Activated CD4-positive, CD25-positive, alpha-beta regulatory T cell treated with anti-CD3 and anti-CD28 coated beads, Interleukin-2, amount 50 U/mL, for 72 hours (primary cell): ENCODE data around the gene INSIG1.

Experiments
- DNase-seq: peaks from one replicate; pipeline ENCODE4 v3.0.0; 2021

INSIG1 gene

GRCh38 chr7:155305231-155305904 lies 7.7 kb downstream of the INSIG1 start:
- DNase-seq: no peak

- DNase-seq: no peak
Observed at GRCh38 chr7:155306673-155307470, 9.2 kb downstream of the INSIG1 start.

GRCh38 chr7:155308330-155309020 lies 10.8 kb downstream of the INSIG1 start:
- no peak for DNase-seq

GRCh38 chr7:155309021-155309338 lies 11.3 kb downstream of the INSIG1 start:
- no peak for DNase-seq

- DNase-seq: no peak
Observed at GRCh38 chr7:155310425-155311114, 12.9 kb downstream of the INSIG1 start.

GRCh38 chr7:155311826-155312537 lies 14.3 kb downstream of the INSIG1 start:
- DNase-seq: no peak

GRCh38 chr7:155312633-155313032 lies 15.0 kb downstream of the INSIG1 start:
- no peak for DNase-seq

GRCh38 chr7:155313096-155313495 lies 15.4 kb downstream of the INSIG1 start:
- DNase-seq: no peak

GRCh38 chr7:155315977-155316376 lies 18.3 kb downstream of the INSIG1 start:
- no peak for DNase-seq

- DNase-seq: no peak
Observed at GRCh38 chr7:155316427-155317113, 18.9 kb downstream of the INSIG1 start.

- DNase-seq: no peak
Observed at GRCh38 chr7:155317114-155317434, 19.4 kb downstream of the INSIG1 start.

GRCh38 chr7:155318245-155318644 lies 20.6 kb downstream of the INSIG1 start:
- no peak for DNase-seq

GRCh38 chr7:155322530-155322929 lies 24.9 kb downstream of the INSIG1 start:
- no peak for DNase-seq

- no peak for DNase-seq
Observed at GRCh38 chr7:155323001-155323638, 25.4 kb downstream of the INSIG1 start.

- DNase-seq: no peak
Observed at GRCh38 chr7:155324012-155324917, 26.6 kb downstream of the INSIG1 start.

- no peak for DNase-seq
Observed at GRCh38 chr7:155324918-155325235, 27.2 kb downstream of the INSIG1 start.

GRCh38 chr7:155326385-155326784 lies 28.7 kb downstream of the INSIG1 start:
- DNase-seq: no peak

- no peak for DNase-seq
Observed at GRCh38 chr7:155327590-155328320, 30.1 kb downstream of the INSIG1 start.

- DNase-seq: no peak
Observed at GRCh38 chr7:155329225-155329624, 31.5 kb downstream of the INSIG1 start.

GRCh38 chr7:155331396-155331795 lies 33.7 kb downstream of the INSIG1 start:
- DNase-seq: no peak
